ENCODE data around the gene ADCYAP1R1. TPM values are rescaled to one million over a fixed set of nuclear protein-coding genes. Genes with fewer than 3 reads are reported as not detected.

The ADCYAP1R1 gene
- total RNA-seq, 2 experiments from 2014 or later: not detected

- CTCF ChIA-PET (ENCODE audit: unreplicated experiment): interaction anchor here (0.6 kb wide), 1 partner anchor 40 kb away, joined by 3 read pairs; no protein-coding TSS in a partner anchor
- no peak overlapping the region for H3K27ac ChIP-seq (ENCODE audit: low read depth, low read length, poor library complexity, severe bottlenecking)
- H3K9me2 ChIP-seq (ENCODE audit: insufficient read depth, low read length): no peaks in the 10 kb centered on the region
- H3K79me2 ChIP-seq (ENCODE audit: insufficient read depth, low read depth, low read length): no peaks in the 10 kb centered on the region
- no peak overlapping the region for H3K4me3 ChIP-seq (ENCODE audit: low read depth, low read length, poor library complexity, severe bottlenecking)
- TF ChIP-seq CTCF (conservative IDR thresholded peaks at IDR 0.05; ENCODE audit: low read length): no peak
- BruUV-seq (replicated peaks): no TSS peak
- POLR2A ChIA-PET: no interaction called here
- intact Hi-C loops (cut with micrococcal nuclease; ENCODE audit: unreplicated experiment): no loop called here
- no peak overlapping the region for H2AFZ ChIP-seq (ENCODE audit: low read length)
- H3K36me3 ChIP-seq (ENCODE audit: insufficient read depth, low read length): no peaks in the 10 kb centered on the region
- H4K20me1 ChIP-seq (ENCODE audit: insufficient read depth, low read length): no peaks in the 10 kb centered on the region
- H3K4me1 ChIP-seq (ENCODE audit: insufficient read depth, low read length, poor library complexity, severe bottlenecking): no peaks in the 10 kb centered on the region
- no peak overlapping the region for H3K4me2 ChIP-seq (ENCODE audit: low read length)
- H3K9me3 ChIP-seq (ENCODE audit: low read length): no peaks in the 10 kb centered on the region
- no peak for DNase-seq (ENCODE audit: low spot score)
Measured at GRCh38 chr7:31096198-31096876, 44.2 kb downstream of the ADCYAP1R1 start.

GRCh38 chr7:31096877-31097258, 44.8 kb downstream of the ADCYAP1R1 start:
- POLR2A ChIA-PET: no interaction called here
- BruUV-seq (replicated peaks): no TSS peak

More at GRCh38 chr7:31096877-31097258, 44.8 kb downstream of the ADCYAP1R1 start:
- no peaks in the 10 kb centered on the region for H3K79me2 ChIP-seq (ENCODE audit: insufficient read depth, low read depth, low read length)
- no peak overlapping the region for H3K4me3 ChIP-seq (ENCODE audit: low read depth, low read length, poor library complexity, severe bottlenecking)
- CTCF ChIA-PET (ENCODE audit: unreplicated experiment): no interaction called here
- H3K36me3 ChIP-seq (ENCODE audit: insufficient read depth, low read length): no peaks in the 10 kb centered on the region
- intact Hi-C loops (cut with micrococcal nuclease; ENCODE audit: unreplicated experiment): no loop called here
- H3K4me1 ChIP-seq (ENCODE audit: insufficient read depth, low read length, poor library complexity, severe bottlenecking): no peaks in the 10 kb centered on the region
- H3K27ac ChIP-seq (ENCODE audit: low read depth, low read length, poor library complexity, severe bottlenecking): no peak overlapping the region
- H3K9me3 ChIP-seq (ENCODE audit: low read length): no peaks in the 10 kb centered on the region
- DNase-seq (ENCODE audit: low spot score): no peak
- no peak overlapping the region for H2AFZ ChIP-seq (ENCODE audit: low read length)
- H3K9me2 ChIP-seq (ENCODE audit: insufficient read depth, low read length): no peaks in the 10 kb centered on the region
- H3K4me2 ChIP-seq (ENCODE audit: low read length): no peak overlapping the region
- no peaks in the 10 kb centered on the region for H4K20me1 ChIP-seq (ENCODE audit: insufficient read depth, low read length)
- TF ChIP-seq EZH2phosphoT487 (IDR thresholded peaks at IDR 0.05; ENCODE audit: borderline replicate concordance, low read depth, low read length): no peak
- TF ChIP-seq CTCF (conservative IDR thresholded peaks at IDR 0.05; ENCODE audit: low read length): no peak

All from OCI-LY7 (cell line).